ENCODE results near the gene SLC41A3. TPM values are rescaled to one million over a fixed set of nuclear protein-coding genes. Genes with fewer than 3 reads are reported as not detected.
A peak's percentile ranks its signal among the peaks of the same experiment; 100 is the strongest.

The SLC41A3 gene
- total RNA-seq, 1 experiment from 2014 or later = 35.5 TPM

- Histone ChIP-seq H3T11ph (ENCODE audit: low read length) (no peak overlapping the region), H3K4me1 (ENCODE audit: insufficient read depth, low read length) (no peaks in the 10 kb centered on the region), H3K4ac (ENCODE audit: low read depth, low read length) (no peak overlapping the region), H4K91ac (ENCODE audit: insufficient read length, low read depth, low read length) (no peak overlapping the region), H2BK12ac (ENCODE audit: insufficient read length, low read depth, low read length) (no peak overlapping the region), H3K79me2 (ENCODE audit: insufficient read depth, low read length) (no peaks in the 10 kb centered on the region), H2BK120ac (ENCODE audit: low read depth, low read length, poor library complexity, severe bottlenecking) (no peak overlapping the region), H2AFZ (ENCODE audit: low read length) (no peak overlapping the region), H3K79me1 (ENCODE audit: insufficient read depth, low read depth, low read length, poor library complexity, severe bottlenecking) (no peaks in the 10 kb centered on the region), H4K8ac (replicated peaks; ENCODE audit: insufficient read length, low read depth, low read length) (no peak overlapping the region), H4K5ac (ENCODE audit: insufficient read length, low read depth, low read length) (no peak overlapping the region), H2BK15ac (ENCODE audit: low read depth, low read length) (no peak overlapping the region), H3K14ac (ENCODE audit: insufficient read depth, low read length) (no peak overlapping the region; the same call in 1 of the 2 replicates), H3K27ac (ENCODE audit: insufficient read length, low read depth, low read length) (no peak overlapping the region), H3K27me3 (ENCODE audit: insufficient read depth, low read length) (no peaks in the 10 kb centered on the region), H4K20me1 (ENCODE audit: control insufficient read depth, insufficient read depth, insufficient read length) (no peaks in the 10 kb centered on the region), H3K4me2 (ENCODE audit: insufficient read depth, insufficient read length, low read length) (no peak overlapping the region), H3K18ac (ENCODE audit: insufficient read length, low read depth, low read length) (no peak overlapping the region), H2AK5ac (ENCODE audit: insufficient read length, low read length) (no peak overlapping the region), H3K9me3 (ENCODE audit: control insufficient read depth, low read depth, low read length) (no peaks in the 10 kb centered on the region), H3K23me2 (ENCODE audit: insufficient read length, low read depth, low read length, poor library complexity, severe bottlenecking) (no peaks in the 10 kb centered on the region), H3K23ac (ENCODE audit: insufficient read length, low read depth, low read length) (no peak overlapping the region), H2BK20ac (ENCODE audit: low read depth, low read length, poor library complexity, severe bottlenecking) (no peak overlapping the region), H2BK5ac (ENCODE audit: insufficient read length, low read length) (no peak overlapping the region), H3K9ac (ENCODE audit: extremely low read depth, insufficient read length, low read length) (no peak overlapping the region), H3K56ac (ENCODE audit: insufficient read length, low read depth, low read length) (no peak overlapping the region)
- Mint-ChIP-seq H3K27me3 (ENCODE audit: low read depth) (peaks cover 12% of the 10 kb centered on the region), H3K27ac (no peak overlapping the region; a peak in 1 of 7 replicates), H3K36me3 (ENCODE audit: insufficient read depth in 1 of 3, low read depth in 3 of 3) (no peaks in the 10 kb centered on the region), H3K4me1 (peaks cover 3 to 13% of the 10 kb centered on the region in 2 experiments), H3K4me3 (no peak overlapping the region), H3K9me3 (no peaks in the 10 kb centered on the region)
- DNase-seq = peak; percentile 12
- no peak for TF ChIP-seq CTCF (conservative IDR thresholded peaks at IDR 0.05)
- WGBS (ENCODE audit: extremely low coverage, insufficient read length, low lambda C conversion rate) = no CpG with 5 or more reads among the region's 11 CpGs
These were observed 34.7 kb upstream of the SLC41A3 start for GRCh38 chr3:126118591-126118990.
